Measurements from ENCODE around the gene HOXC10. TPM values are rescaled to one million over a fixed set of nuclear protein-coding genes. Genes with fewer than 3 reads are reported as not detected.

HOXC10 gene
- total and polyA plus RNA-seq, 2 donors (not counting 3 experiments of a cell fraction or from before 2014, with no cell fraction given): 0.18 TPM; not detected in 1

GRCh38 chr12:53950789-53951576, 34.0 kb upstream of the HOXC10 start:
- ChIA-PET POLR2A (no interaction called here), CTCF (interaction anchor here (1.1 to 2.7 kb wide), 2 partner anchors 10 to 172 kb away, joined by 3 to 9 read pairs; no protein-coding TSS in a partner anchor)
- no peak overlapping the region for H2AFZ ChIP-seq (ENCODE audit: low read depth, low read length)
- no peaks in the 10 kb centered on the region for H3K9me3 ChIP-seq (replicated peaks; ENCODE audit: control insufficient read depth, insufficient read depth, low read length)
- no peaks in the 10 kb centered on the region for H3K9me1 ChIP-seq (replicated peaks; ENCODE audit: control insufficient read depth, extremely low read depth, insufficient read depth, low read length)
- TF ChIP-seq EZH2 (IDR thresholded peaks at IDR 0.05; ENCODE audit: borderline replicate concordance, low read depth, low read length, severe bottlenecking) (peak; percentile 87), JUN (IDR thresholded peaks at IDR 0.05; ENCODE audit: borderline replicate concordance, insufficient read depth, insufficient read length, low read depth) (no peak), MAX (IDR thresholded peaks at IDR 0.05; ENCODE audit: insufficient read depth, insufficient read length) (no peak)
- no peak overlapping the region for H3K4me2 ChIP-seq (ENCODE audit: insufficient read depth, low read length)
- no peaks in the 10 kb centered on the region for H3K36me3 ChIP-seq (ENCODE audit: control insufficient read depth in 2 of 2, extremely low read depth in 1 of 2, insufficient read depth in 2 of 2, low read length in 2 of 2)
- intact Hi-C loops (cut with micrococcal nuclease): no loop called here
- no peaks in the 10 kb centered on the region for H4K20me1 ChIP-seq (replicated peaks; ENCODE audit: control insufficient read depth, extremely low read depth, insufficient read depth, low read length)
- no peaks in the 10 kb centered on the region for H3K4me1 ChIP-seq (ENCODE audit: control insufficient read depth, extremely low read depth, insufficient read depth, low read length)
- no peak overlapping the region for H3K27ac ChIP-seq (ENCODE audit: insufficient read depth, low read depth, low read length)
- H3K27me3 ChIP-seq (ENCODE audit: control insufficient read depth in 2 of 2, insufficient read depth in 2 of 2, low read length in 2 of 2): peaks cover 91 to 97% of the 10 kb centered on the region in 2 experiments
- no peak overlapping the region for H3K4me3 ChIP-seq (replicated peaks in 1 of 3; ENCODE audit: insufficient read depth in 1 of 3, low read depth in 1 of 3, low read length in 3 of 3)
- H3K79me2 ChIP-seq (ENCODE audit: control insufficient read depth, insufficient read depth, low read length): no peaks in the 10 kb centered on the region
- no peak for FAIRE-seq
- BruUV-seq (replicated peaks): no TSS peak
- DNase-seq (ENCODE audit: low read depth, low spot score): no peak
- dilution Hi-C loops (cut with MboI; ENCODE audit: extremely low pct_ligation_motif_present, low sequenced_read_pairs): no loop called here
- no peak overlapping the region for H3K9ac ChIP-seq (replicated peaks; ENCODE audit: extremely low read depth, insufficient read depth, low read length)

- CTCF ChIA-PET: interaction anchor here (1.1 to 2.7 kb wide), 2 partner anchors 11 to 172 kb away, joined by 3 to 9 read pairs; no protein-coding TSS in a partner anchor
- Histone ChIP-seq H3K9me3 (replicated peaks; ENCODE audit: control insufficient read depth, insufficient read depth, low read length) (no peaks in the 10 kb centered on the region), H2AFZ (ENCODE audit: low read depth, low read length) (no peak overlapping the region), H3K79me2 (ENCODE audit: control insufficient read depth, insufficient read depth, low read length) (no peaks in the 10 kb centered on the region), H4K20me1 (replicated peaks; ENCODE audit: control insufficient read depth, extremely low read depth, insufficient read depth, low read length) (no peaks in the 10 kb centered on the region), H3K4me2 (ENCODE audit: insufficient read depth, low read length) (no peak overlapping the region), H3K27ac (ENCODE audit: insufficient read depth, low read depth, low read length) (no peak overlapping the region), H3K9ac (replicated peaks; ENCODE audit: extremely low read depth, insufficient read depth, low read length) (no peak overlapping the region), H3K9me1 (replicated peaks; ENCODE audit: control insufficient read depth, extremely low read depth, insufficient read depth, low read length) (no peaks in the 10 kb centered on the region), H3K4me1 (ENCODE audit: control insufficient read depth, extremely low read depth, insufficient read depth, low read length) (no peaks in the 10 kb centered on the region), H3K4me3 (replicated peaks in 1 of 3; ENCODE audit: insufficient read depth in 1 of 3, low read depth in 1 of 3, low read length in 3 of 3) (no peak overlapping the region), H3K36me3 (ENCODE audit: control insufficient read depth in 2 of 2, extremely low read depth in 1 of 2, insufficient read depth in 2 of 2, low read length in 2 of 2) (no peaks in the 10 kb centered on the region), H3K27me3 (ENCODE audit: control insufficient read depth in 2 of 2, insufficient read depth in 2 of 2, low read length in 2 of 2) (peaks cover 92 to 97% of the 10 kb centered on the region in 2 experiments)
- POLR2A ChIA-PET: no interaction called here
- BruUV-seq (replicated peaks): no TSS peak
- FAIRE-seq: no peak
- TF ChIP-seq CTCF (IDR thresholded peaks at IDR 0.05; ENCODE audit: extremely low read depth in 1 of 2, insufficient read depth in 1 of 2, low read depth in 1 of 2, low read length in 2 of 2) (no peak), MAX (IDR thresholded peaks at IDR 0.05; ENCODE audit: insufficient read depth, insufficient read length) (no peak), EZH2 (IDR thresholded peaks at IDR 0.05; ENCODE audit: borderline replicate concordance, low read depth, low read length, severe bottlenecking) (peak; percentile 89), POLR2A (IDR thresholded peaks at IDR 0.05; ENCODE audit: low read depth, low read length) (no peak), MYC (IDR thresholded peaks at IDR 0.05; ENCODE audit: low read depth, low read length) (no peak), JUN (IDR thresholded peaks at IDR 0.05; ENCODE audit: borderline replicate concordance, insufficient read depth, insufficient read length, low read depth) (no peak), FOS (IDR thresholded peaks at IDR 0.05; ENCODE audit: borderline replicate concordance, insufficient read depth, low read length) (no peak), POLR2AphosphoS5 (IDR thresholded peaks at IDR 0.05; ENCODE audit: insufficient read depth, low read depth, low read length) (no peak)
- dilution Hi-C loops (cut with MboI; ENCODE audit: extremely low pct_ligation_motif_present, low sequenced_read_pairs) (no loop called here), intact Hi-C loops (cut with micrococcal nuclease) (no loop called here)
- DNase-seq (ENCODE audit: low read depth, low spot score): no peak
These were observed 33.2 kb upstream of the HOXC10 start for GRCh38 chr12:53951577-53952334.

Data from endothelial cell of umbilical vein (primary cell).